ENCODE data around the gene HOXB5.
A peak's percentile ranks its signal among the peaks of the same experiment; 100 is the strongest.

The HOXB5 gene

GRCh38 chr17:48605409-48605919, 11.9 kb upstream of the HOXB5 start:
- no peak for DNase-seq (ENCODE audit: low read depth in 2 of 2, low spot score in 1 of 2)

GRCh38 chr17:48604770-48605329, 11.3 kb upstream of the HOXB5 start, which contains the start of gene HOXB6:
Gene HOXB6, minus strand, starts transcription at chr17:48604986. Its CDS starts 6,836 bp downstream, at chr17:48598150.
- DNase-seq (ENCODE audit: low read depth in 2 of 2, low spot score in 1 of 2) = no peak

- no peak for DNase-seq (ENCODE audit: low read depth in 2 of 2, low spot score in 1 of 2)
Observed at GRCh38 chr17:48603959-48604769, 10.6 kb upstream of the HOXB5 start.

GRCh38 chr17:48601539-48602425, 8.2 kb upstream of the HOXB5 start:
- no peak for DNase-seq (ENCODE audit: low read depth in 2 of 2, low spot score in 1 of 2)

- DNase-seq (ENCODE audit: low read depth in 2 of 2, low spot score in 1 of 2) = no peak
Observed at GRCh38 chr17:48601207-48601538, 7.6 kb upstream of the HOXB5 start.

GRCh38 chr17:48600244-48601098, 6.9 kb upstream of the HOXB5 start:
- no peak for DNase-seq (ENCODE audit: low read depth in 2 of 2, low spot score in 1 of 2)

GRCh38 chr17:48599354-48599753, 5.8 kb upstream of the HOXB5 start:
- DNase-seq (ENCODE audit: low read depth in 2 of 2, low spot score in 1 of 2) = no peak

- no peak for DNase-seq (ENCODE audit: low read depth in 2 of 2, low spot score in 1 of 2)
Observed at GRCh38 chr17:48598736-48599135, 5.2 kb upstream of the HOXB5 start.

DNA sequence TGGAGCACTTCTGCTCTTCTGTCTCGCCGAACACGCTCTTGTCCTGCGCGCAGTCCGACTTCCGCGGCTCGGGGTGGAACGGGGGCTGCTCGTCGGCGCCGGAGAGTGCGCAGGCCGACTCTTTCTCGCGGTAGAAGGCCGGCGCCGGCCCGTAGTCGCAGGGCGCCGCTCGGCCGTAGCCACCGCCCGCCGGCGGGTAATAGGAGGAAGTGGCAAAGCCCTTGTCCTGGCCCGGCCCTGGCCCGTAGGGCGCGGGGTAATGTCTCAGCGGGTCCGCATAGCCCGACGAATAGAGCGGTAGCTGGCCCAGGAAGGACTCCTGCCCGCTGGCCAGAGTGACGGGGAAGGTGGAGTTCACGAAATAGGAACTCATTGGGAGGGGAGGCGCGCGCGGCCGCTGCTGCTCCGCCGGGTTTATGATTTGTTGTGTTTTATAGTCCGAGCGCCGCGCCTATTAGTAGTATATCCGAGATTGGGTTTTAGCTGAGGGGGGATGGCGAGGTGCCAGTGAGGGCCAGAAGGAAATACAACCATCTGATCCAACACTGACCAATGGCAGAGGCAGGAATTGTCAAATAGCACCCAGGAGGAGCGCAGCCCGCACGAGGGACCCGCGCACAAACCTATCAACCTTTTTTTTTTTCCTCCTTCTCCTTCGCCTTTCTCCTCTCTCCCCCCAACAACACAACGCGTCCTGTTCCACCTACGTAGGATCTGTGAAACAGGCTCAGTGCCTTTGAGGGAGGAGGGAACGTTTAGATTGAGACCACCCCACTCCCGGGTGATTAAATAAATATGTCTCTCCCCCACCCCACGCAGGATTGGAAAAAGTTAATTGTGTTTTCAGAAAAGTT, 4.4 kb upstream of the HOXB5 start:
- no peak for DNase-seq (ENCODE audit: low read depth in 2 of 2, low spot score in 1 of 2)

GRCh38 chr17:48597528-48597777, 3.9 kb upstream of the HOXB5 start:
- DNase-seq (ENCODE audit: low read depth in 2 of 2, low spot score in 1 of 2) = no peak

- DNase-seq (ENCODE audit: low read depth in 2 of 2, low spot score in 1 of 2) = no peak
Observed at GRCh38 chr17:48596735-48597527, 3.4 kb upstream of the HOXB5 start.

GRCh38 chr17:48596000-48596734, 2.6 kb upstream of the HOXB5 start:
- DNase-seq (ENCODE audit: low read depth in 2 of 2, low spot score in 1 of 2) = no peak

DNA sequence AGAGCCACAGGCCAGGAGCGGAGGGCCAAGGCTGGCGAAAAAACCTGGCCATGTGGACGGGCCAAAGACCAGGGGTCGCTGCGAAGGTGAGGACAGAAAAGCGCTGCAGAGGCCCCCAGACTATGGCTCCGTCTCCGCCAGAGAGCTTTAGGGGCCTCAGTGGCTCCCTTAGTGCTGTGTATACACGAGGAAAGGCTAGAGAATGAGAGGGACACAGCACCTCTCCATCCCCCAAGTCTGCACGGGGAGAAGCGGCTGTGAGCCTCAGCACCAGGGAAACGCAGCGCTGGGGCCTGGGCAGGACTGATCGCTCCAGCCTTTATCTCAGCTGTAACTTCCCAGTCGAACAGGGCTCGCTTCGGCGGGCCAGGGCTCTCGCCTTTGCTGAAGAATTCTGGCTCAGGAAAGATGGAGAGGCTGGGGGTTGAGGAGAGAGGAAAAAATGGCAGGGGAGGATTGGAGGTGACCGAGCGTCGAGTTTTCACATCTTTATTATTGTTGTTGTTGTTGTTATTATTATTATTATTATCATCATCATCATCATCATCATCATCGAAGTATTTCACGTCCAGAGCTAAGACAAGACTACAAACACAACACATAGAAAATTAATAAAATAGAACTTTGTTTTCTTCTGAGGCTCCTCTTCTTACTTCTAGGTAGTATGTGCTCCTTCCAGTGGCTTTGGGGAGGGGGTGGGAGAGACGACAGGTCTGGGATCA, 1.9 kb upstream of the HOXB5 start:
- DNase-seq (ENCODE audit: low read depth in 2 of 2, low spot score in 1 of 2) = no peak

DNA sequence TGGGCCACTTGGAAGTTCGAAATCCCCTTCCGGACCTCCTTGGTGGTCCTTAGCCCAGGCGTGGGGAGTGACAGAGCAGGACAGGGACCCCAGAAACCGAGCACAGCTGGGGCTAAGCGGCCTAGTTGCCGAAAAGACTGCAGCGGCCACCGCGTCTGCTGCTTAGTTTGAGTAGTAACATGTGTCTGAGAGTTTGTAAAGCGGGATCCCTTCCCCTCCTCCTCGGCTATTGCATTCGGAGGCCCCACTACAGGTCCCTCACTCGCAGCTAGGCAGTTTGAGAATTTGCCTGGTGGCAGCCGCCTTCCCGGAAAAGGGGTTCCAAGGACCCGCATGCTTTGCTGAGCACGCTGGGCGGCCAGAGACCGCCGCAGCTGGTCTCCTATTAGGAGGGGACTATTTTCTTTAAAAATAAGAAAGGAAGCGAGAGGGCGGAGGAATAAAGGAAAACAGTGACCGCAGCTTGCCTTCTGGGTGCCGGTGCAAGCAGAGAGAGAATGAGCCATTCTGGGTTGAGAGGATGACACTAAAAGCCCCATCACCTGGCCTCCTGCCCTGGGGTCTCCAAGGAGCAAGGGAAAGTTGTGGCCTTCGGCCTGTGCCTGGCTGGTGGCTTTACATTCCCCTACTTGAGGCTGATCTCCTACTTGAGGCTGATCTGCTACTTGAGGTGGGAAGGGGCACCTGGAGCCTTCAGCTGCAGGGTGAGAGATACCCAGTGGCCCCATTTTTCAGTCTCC, 1.1 kb upstream of the HOXB5 start:
- DNase-seq (ENCODE audit: low read depth in 2 of 2, low spot score in 1 of 2) = no peak

DNA sequence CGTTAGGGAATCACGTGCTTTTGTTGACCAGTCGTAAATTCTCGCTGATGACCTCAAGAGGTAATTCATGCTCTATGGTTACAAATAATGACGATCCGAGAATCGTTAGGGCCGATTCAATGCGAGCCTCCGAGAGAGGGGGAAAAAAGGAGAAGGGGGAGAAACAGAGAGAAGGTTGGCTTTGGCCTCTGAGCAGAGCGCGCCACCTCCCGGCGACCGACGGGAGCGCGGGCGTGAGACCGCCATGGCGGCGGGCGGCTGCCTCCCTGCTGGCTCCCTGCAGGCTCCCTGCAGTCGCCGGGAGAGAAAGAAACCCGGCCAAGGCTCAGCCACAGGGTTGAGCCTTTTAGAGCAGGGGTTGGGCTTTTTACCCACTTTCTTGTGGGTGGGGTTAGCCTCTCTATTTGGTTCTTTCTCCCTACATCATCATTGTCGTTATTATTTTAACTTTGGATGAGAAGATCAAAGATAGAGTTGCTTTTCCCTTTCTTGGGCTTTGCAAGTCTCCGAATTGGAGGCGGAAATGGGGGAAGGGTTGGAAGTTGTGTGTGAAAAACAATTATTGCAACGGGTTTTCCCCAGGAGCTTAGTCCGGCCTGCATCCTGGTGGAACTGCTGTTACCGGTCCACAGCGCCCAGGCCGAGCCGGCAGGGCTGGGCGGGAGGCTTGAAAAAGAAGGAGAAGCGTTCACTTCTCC, 410 bp upstream of the HOXB5 start:
- peak; percentile 53 to 62 for DNase-seq (ENCODE audit: low read depth in 2 of 2, low spot score in 1 of 2)

GRCh38 chr17:48592577-48592976, 1.0 kb downstream of the HOXB5 start:
- DNase-seq (ENCODE audit: low read depth in 2 of 2, low spot score in 1 of 2) = no peak

GRCh38 chr17:48592057-48592514, 1.5 kb downstream of the HOXB5 start:
- no peak for DNase-seq (ENCODE audit: low read depth in 2 of 2, low spot score in 1 of 2)
